Activated CD8-positive, alpha-beta memory T cell treated with anti-CD3 and anti-CD28 coated beads for 24 hours (primary cell): ENCODE data around the gene PIKFYVE.
"Not testable (repeated sequence)": the region's sequence is repeated elsewhere in the genome, so short reads cannot be mapped to it uniquely, and the experiment has no call there.

ENCODE experiments used
- DNase-seq: peaks from one replicate; pipeline ENCODE4 v3.0.0-alpha.2; 2020

Gene PIKFYVE

DNA sequence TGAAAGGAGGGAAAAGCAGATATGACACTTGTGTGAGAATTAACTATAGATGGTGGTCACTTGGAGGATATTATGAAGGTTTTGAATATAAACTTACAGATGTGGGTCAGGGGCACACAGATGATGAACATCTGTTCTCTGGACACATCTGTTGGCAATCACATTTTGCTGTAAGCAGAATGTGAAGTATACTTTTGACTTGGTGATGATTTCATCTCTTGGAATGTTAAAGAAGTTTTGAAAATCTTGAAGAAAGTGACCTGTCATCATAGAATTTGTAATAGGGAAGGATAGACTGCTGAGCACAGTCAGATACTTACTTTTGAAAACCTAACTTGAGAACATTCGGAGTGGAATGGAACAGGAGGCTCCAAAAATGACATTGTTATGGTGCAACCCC lies 40.2 kb downstream of the PIKFYVE start:
- DNase-seq = no peak

DNA sequence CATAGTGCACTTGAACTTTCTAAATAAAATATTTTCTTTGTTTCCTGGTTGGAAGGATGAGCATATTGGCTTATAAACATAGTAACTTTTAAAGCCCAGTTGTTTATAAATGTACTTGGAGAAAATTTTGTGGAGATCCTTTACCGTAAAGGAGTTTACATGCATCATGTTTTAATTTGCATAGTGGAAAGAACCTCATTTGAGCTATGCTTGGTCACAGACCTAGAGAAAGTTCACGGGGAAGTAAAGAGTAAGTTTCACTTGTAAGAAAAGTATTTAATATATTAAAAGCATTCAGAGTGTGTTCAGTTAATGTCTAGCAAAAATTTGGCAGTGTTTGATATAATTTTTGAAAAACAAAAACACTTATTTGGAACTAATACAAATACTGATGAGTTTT lies 45.3 kb downstream of the PIKFYVE start:
- no peak for DNase-seq

DNA sequence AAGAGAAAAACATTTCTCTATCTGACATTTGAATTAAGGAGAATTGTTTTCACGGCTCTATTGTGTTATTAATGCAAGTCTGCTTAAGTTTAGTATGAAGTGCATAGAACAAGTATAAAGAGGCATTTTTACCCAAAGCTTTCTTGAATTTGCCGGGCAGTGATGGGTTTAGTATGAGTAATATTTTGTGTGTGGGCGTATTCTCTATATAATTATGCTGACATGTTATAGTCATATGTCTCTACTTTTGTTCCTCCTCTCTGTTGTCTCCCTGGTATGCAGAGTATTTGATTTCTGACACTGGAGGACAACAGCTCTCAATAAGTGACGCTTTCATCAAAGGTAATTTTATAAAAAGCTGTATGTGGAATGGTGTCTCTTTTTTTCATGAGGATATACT lies 45.9 kb downstream of the PIKFYVE start:
- no peak for DNase-seq

DNA sequence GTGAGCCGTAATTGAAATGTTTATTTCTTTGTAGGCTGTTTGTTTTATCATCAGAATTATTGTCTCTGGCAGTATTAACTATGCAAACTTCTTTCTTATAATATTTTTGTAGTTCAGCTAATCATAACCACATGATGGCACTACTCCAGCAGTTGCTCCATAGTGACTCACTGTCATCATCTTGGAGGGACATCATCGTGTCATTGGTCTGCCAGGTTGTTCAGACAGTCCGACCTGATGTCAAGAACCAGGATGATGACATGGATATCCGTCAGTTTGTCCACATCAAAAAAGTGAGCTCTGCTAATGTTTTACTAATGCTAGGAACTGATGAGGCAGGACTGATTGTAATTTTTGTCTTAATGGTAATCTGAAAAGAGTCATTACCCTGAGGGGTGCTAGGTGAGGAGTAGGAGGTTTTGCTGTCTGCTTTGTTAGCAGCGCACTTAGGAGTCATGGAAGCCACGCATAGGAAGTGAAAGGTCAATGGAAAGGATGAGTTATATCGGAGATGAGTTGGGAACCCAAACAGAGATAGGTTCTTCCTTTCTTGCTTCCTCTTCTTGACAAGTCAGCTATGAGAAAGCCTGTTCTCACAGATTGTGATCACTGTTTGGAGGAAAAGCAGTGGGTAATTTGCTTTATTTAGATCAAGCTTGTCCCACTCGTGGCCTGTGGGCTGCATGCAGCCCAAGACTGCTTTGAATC lies 49.2 kb downstream of the PIKFYVE start:
- DNase-seq = no peak

GRCh38 chr2:208318127-208318526 lies 52.1 kb downstream of the PIKFYVE start:
- no peak for DNase-seq

DNA sequence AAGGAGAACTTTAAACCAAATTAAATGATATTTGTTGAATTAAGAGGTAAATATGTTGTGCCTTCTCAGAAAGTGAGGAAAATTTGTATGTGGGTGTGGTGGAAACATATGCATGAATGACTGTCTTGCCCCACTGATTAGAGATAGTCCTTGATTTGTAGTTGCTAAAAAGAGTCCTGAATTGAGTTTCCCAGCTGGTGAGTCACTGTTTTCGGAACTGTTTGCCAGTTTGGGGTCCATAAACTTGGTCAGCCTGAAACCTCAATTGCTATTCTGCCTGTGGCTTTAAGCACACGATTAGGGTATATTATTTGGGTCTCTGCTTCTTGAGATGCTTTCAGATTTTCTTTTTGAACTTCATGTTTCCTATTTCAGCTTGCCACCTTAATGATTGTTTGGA lies 53.3 kb downstream of the PIKFYVE start:
- no peak for DNase-seq

DNA sequence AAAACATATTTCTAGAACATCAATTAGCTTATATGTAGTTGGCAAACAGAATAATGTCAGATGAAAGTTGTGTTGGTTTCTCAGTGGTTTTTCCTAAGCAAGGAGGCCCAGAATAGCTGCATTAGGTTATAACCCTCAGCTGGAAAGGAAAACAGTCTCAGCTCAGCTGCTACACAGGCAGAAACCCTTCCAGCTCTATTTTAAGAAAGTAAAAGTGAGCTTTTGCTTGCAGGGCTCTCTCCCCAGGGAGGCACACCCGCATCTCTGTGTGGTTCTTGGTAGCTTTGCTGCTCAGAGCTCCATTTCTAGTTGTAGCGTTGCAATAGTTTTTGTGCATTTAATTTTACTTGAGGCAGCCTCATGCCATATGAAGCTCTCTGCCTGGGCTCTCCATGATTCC lies 54.6 kb downstream of the PIKFYVE start:
- DNase-seq = no peak

DNA sequence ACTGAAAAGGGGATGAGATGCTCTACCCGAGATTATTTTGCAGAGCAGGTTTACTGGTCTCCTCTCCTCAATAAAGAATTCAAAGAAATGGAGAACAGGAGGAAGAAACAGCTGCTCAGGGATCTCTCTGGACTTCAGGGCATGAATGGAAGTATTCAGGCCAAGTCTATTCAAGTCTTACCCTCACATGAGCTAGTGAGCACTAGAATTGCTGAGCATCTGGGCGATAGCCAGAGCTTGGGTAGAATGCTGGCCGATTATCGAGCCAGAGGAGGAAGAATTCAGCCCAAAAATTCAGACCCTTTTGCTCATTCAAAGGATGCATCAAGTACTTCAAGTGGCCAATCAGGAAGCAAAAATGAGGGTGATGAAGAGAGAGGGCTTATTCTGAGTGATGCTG lies 60.0 kb downstream of the PIKFYVE start:
- DNase-seq = no peak

DNA sequence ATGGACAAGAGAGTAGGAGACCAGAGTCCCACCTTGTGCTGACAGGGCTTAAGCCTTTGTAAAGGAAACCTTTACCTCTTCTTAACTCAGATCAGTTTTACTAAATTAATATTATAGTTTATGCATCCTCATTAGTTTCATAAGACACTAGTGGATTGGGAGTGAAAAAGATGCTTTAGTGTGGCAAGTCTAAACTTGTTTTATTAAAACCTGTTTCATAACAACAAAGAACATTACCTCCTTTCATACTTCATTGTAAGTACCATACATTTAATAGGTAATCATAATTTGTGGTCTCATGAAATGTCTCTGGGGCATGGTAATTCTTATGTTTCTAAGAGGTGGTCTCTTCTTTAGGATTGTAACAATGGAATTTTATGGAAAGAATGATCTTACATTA lies 63.4 kb downstream of the PIKFYVE start:
- DNase-seq = no peak

GRCh38 chr2:208334230-208334629 lies 68.2 kb downstream of the PIKFYVE start:
- no peak for DNase-seq

DNA sequence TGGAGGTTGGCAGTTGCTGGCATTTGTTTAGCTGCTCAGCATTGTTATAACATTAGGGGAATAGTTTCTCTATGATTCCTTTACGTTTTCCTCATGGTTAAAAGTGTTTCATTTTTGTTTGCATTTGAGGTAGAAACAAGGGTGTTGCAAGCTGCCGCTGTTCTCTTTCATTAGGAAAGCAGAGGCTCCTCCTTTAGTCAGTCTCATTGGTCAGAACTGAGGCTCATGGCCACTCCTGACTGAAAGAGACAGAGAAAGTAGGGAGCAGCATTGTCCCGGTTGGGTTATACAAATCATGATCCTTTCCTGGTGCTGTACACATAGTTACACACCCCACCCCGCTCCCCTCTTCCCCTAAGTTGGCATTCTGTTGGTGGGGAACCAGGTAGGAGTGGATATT lies 80.7 kb downstream of the PIKFYVE start:
- DNase-seq = no peak

DNA sequence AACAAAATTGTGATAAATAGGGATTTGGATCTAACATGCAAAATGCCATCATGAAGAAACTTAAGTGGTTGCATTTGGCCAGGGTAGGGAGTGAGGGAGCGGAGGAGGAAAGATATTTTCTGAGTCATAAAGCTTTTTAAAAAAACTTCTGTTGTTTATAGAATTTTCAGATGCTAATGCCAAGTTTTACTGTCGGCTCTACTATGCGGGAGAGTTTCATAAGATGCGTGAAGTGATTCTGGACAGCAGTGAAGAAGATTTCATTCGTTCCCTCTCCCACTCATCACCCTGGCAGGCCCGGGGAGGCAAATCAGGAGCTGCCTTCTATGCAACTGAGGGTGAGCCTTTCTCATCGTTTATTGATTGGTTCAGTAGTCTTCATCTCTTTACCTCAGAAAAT lies 84.6 kb downstream of the PIKFYVE start:
- DNase-seq = no peak

DNA sequence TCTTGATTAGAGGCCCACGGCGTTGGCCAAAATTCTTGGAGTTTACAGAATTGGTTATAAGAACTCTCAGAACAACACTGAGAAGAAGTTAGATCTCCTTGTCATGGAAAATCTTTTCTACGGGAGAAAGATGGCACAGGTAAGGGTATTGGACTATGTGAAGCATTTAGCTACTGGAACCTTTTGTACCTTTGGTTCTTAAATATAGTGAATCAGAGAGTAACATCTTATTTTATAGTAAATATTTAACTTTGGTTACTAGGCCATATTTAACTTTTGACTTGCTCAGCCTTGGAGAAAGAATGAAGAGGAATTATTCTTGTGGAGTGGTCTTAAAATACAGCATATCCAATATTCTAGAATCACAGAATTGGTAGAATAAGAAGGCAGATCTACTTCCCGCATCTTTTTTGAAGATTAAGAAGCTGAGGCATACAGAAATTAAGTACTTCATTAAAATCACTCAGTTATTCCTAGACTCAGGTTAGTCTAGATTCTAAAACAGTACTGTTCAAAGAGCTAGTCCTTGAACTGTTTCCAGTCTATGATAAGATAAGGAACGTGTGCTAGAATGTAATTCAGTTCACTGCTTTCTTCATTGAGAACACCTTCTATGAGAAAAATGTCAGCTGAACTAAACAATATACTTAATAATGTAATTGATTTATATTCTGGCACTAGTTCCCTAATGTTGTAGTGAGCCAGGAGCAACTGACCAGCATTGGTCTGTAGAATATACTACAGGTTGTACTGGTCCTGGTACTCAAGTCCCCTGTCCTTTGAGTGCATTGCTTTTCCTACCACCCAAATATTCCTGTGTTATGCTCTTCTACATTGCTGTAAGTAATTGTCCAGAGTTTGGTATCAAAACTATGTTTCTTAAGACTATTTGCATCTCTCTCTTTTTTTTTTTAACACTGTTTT lies 86.9 kb downstream of the PIKFYVE start:
- DNase-seq = no peak

GRCh38 chr2:208354964-208355381 lies 88.9 kb downstream of the PIKFYVE start:
- DNase-seq = no peak

DNA sequence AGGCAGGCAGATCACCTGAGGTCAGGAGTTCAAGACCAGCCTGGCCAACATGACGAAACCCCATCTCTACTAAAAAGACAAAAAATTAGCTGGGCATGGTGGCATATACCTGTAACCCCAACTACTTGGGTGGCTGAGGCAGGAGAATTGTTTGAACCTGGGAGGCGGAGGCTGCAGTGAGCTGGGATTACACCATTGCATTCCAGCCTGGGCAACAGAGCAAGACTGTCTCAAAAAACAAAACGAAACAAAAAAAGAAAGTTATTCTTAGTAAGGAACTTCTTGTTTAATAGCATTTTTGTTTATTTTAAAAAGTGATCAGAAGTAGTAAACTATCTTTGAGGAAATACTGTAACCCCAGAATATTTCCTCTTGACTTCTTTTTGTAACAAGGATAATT lies 90.4 kb downstream of the PIKFYVE start:
- not testable (repeated sequence) for DNase-seq

- DNase-seq = no peak
Observed at GRCh38 chr2:208356846-208357574, 91.0 kb downstream of the PIKFYVE start.

- DNase-seq = no peak
Observed at GRCh38 chr2:208358758-208359631, 92.9 kb downstream of the PIKFYVE start.

DNA sequence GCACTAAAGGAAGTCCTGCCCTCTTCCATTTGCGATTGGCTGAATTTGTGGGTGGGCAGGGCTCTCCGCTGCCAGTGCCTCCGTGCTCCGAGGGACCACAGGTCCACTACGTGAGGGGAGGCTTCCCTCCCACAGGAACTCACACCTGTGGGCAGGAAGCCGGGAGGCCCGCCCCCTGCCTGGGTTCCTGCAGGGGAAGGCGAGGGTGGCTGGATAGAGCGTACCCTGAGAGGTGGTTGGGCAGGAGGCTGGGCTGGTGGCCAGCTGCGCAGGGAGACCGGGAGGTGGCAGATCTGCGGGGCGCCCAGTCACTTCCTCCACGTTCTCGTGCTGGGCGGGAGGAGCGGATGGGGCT lies 93.6 kb downstream of the PIKFYVE start:
- DNase-seq = no peak

DNA sequence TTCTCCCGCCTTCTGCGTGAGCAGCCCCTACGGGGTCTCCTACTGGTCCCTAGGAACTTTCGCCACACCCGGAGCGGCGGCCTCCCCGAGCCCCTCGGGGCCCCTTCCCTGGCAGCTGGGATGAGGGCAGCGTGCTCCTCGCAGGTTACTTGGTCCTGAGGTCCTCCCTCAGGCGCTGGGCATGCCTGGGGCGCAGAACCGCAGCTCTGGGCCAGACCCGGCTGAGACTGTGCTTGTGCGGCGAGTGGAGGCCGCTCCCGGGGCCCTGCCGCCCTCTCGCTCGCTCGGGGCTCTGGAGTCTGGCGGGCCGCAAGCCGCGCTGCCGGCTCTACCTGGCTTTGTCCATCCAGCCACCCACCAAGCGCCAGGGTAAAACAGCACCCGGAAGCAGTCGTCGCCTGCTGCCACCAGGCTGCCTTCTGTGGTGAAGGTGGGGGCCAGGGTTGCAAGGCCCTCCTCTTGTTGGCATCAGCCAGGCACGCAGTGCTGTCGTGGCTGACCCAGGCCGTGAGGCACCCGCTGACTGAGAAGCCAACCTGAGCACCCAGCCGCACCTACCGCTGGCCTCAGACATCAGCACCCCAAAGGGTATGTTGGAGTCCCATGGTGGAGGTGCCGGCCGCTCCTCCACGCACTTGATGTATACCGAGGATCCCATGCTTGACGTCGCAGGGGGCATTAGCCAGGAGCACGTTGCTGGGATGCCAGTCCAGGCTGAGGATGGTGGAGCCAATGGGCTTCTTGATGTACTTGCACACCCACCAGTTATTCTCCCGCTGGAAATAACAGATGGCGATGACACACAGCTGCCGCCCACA lies 94.4 kb downstream of the PIKFYVE start:
- no peak for DNase-seq

DNA sequence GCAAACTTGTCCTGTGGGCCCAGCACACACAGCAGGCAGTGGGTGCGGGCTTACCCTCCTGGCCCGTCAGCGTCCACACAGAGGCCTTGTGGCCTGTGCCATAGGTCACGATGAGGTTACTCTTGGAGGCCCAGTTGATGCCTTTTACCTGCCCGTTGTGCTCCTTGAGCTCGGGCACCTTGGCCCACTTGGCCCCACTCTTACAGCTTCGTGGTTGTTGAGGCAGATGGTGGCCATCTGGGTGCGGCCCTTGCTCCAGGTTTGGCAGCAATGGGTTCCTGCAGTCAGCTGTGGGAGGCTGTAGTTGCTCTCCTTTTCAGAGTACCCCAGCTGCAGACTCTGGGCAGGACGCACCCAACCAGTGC lies 95.0 kb downstream of the PIKFYVE start:
- no peak for DNase-seq

DNA sequence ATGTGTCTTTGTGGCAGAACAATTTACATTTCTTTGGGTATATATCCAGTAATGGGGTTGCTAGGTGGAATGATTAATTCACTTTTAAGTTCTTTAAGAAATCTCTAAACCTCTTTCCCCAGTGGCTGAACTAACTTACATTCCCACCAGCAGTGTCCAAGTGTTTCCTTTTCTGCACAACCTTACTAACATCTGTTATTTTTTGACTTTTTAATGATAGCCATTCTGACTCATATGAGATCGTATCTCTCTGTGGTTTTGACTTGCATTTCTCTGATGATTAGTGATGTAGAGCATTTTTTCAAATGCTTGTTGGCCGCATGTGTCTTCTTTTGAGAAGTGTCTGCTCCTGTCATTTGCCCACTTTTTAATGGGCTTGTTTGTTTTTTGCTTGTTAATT lies 97.4 kb downstream of the PIKFYVE start:
- no peak for DNase-seq
